HG03342 (cell line): ENCODE data around the gene KLK5.

ENCODE experiments used
- ATAC-seq: cut with Tn5 transposase; IDR thresholded peaks from one replicate; pipeline ENCODE4 v1.9.1; 2021; ENCODE audit warnings: mild to moderate bottlenecking, moderate library complexity; ENCODE audit not compliant: unreplicated experiment

KLK5 gene

DNA sequence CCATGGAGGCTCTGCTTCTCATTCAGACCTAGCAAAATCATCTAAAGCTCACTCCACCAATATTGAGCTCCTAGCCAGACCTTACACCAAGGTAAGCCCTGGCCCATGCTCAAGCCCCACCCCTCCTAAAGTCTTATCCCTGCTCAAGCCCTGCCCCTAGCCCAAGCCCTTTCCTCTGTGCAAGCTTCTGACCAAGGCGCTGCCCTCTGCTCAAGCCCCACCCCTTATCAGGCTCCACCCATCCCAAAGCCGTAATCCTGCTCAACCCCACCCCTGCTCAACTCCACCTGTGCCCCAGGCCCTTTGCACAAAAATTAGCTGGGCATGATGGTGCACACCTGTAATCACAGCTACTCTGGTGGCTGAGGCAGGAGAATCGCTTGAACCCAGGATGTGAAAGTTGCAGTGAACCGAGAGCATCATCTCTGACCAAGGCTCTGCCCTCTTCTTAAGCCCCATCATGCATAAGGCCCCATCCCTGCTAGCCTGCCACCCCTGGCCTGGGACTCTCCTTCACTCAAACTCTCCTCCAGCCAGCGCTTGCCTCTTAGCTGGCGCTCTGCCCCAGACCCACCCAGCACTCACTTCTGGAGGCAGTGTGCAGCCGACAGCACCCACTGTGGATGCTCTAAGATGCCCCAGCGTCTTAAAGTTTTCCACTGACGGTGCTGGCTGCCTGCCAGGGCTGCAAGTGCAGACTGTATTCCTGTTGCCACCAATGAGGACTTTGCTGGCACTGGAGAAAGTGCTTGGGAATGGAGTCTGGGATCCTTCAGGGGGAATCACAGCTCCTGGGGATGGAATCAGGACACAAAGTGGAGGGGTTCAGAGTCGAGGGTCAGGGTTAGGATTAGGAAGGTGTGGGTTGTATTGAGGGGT is 58.1 kb downstream of the KLK5 start:
- ATAC-seq: no peak
